B cell (primary cell): Measurements from ENCODE around the gene ZNF598. TPM values are rescaled to one million over a fixed set of nuclear protein-coding genes. Genes with fewer than 3 reads are reported as not detected.

Source experiments
- ATAC-seq: fragments of 200-7000 bp; cut with Tn5 transposase; one replicate; pipeline ENCODE4 v1.10.0; 2021; ENCODE audit warnings: low read depth, mild to moderate bottlenecking, moderate number of reproducible peaks, moderate library complexity
- CTCF ChIA-PET: fragments of 350-600 bp; sonication (Branson Sonifier 250); formaldehyde crosslinking; loops from one replicate; lab custom pipeline; 2021; ENCODE audit warnings: antibody characterized with exemption, inconsistent platforms; lab: Charles Lee
- POLR2A ChIA-PET: fragments of 350-600 bp; sonication (Branson Sonifier 250); formaldehyde crosslinking; loops from one replicate; lab custom pipeline; 2021; ENCODE audit warnings: antibody characterized with exemption; lab: Charles Lee
- DNase-seq: peaks from one replicate; pipeline ENCODE4 v3.0.0; 2013
- H2AFZ ChIP-seq: 2 replicates; pipeline ENCODE4 v1.6.1; 2012; ENCODE audit warnings: mild to moderate bottlenecking, low read depth, low read length; ENCODE audit not compliant: insufficient read depth, poor library complexity, severe bottlenecking
- H3K27ac ChIP-seq, 2 donors: 1 replicate in 1 of 2; 2 replicates in 1 of 2; pipeline ENCODE4 v1.5.1; 2012 to 2013; ENCODE audit warnings: low read length in 2 of 2, mild to moderate bottlenecking in 2 of 2, moderate library complexity in 1 of 2
- H3K27me3 ChIP-seq, 4 experiments: fragments of 200-600 bp in 1 of 4; sonication (generic) in 1 of 4; replicated peaks in 1 of 4; 1 replicate in 2 of 4; 2 replicates in 2 of 4; pipeline versions ENCODE4 v1.6.1 to v1.7.0; 2013 to 2016; ENCODE audit warnings: low read length in 3 of 4, mild to moderate bottlenecking in 2 of 4, mixed read lengths in 1 of 4, moderate library complexity in 1 of 4; ENCODE audit not compliant: insufficient read depth in 4 of 4, control insufficient read depth in 3 of 4; ENCODE audit errors: control extremely low read depth in 1 of 4
- H3K36me3 ChIP-seq, 2 experiments: replicated peaks in 1 of 2; 1 replicate in 1 of 2; 2 replicates in 1 of 2; pipeline versions ENCODE4 v1.6.1 to v1.7.1; 2013; ENCODE audit warnings: low read length in 1 of 2; ENCODE audit not compliant: insufficient read depth in 2 of 2, control insufficient read depth in 1 of 2; ENCODE audit errors: control extremely low read depth in 1 of 2, extremely low read depth in 1 of 2
- H3K4me1 ChIP-seq, 2 donors: fragments of 200-600 bp in 1 of 2; sonication (generic) in 1 of 2; 1 replicate in 1 of 2; 2 replicates in 1 of 2; pipeline versions ENCODE4 v1.5.1 to v1.6.1; 2013 to 2017; ENCODE audit warnings: low read length in 2 of 2; ENCODE audit not compliant: control insufficient read depth in 2 of 2, insufficient read depth in 2 of 2
- H3K4me2 ChIP-seq: replicated peaks from 2 replicates; pipeline ENCODE3; 2012; ENCODE audit warnings: mild to moderate bottlenecking, low read depth, low read length; ENCODE audit not compliant: poor library complexity, severe bottlenecking
- H3K4me3 ChIP-seq, 5 experiments: fragments of 200-600 bp in 1 of 5; sonication (generic) in 1 of 5; 1 replicate in 3 of 5; 2 replicates in 2 of 5; pipeline versions ENCODE4 v1.5.1 to v1.7.0; 2011 to 2016; ENCODE audit warnings: low read length in 4 of 5, mild to moderate bottlenecking in 4 of 5, low read depth in 2 of 5, control low read depth in 1 of 5, moderate library complexity in 1 of 5; ENCODE audit not compliant: insufficient read depth in 1 of 5; ENCODE audit errors: control extremely low read depth in 1 of 5, extremely low read depth in 1 of 5
- H3K79me2 ChIP-seq: fragments of 200-600 bp; sonication (generic); one replicate; pipeline ENCODE4 v1.6.0; 2016; ENCODE audit warnings: low read length; ENCODE audit not compliant: control insufficient read depth, insufficient read depth
- H3K9ac ChIP-seq: fragments of 200-600 bp; sonication (generic); 2 replicates; pipeline ENCODE4 v1.6.1; 2017; ENCODE audit warnings: mild to moderate bottlenecking, low read length, moderate library complexity
- H3K9me3 ChIP-seq, 3 donors: one replicate each; pipeline versions ENCODE4 v1.6.1 to v1.7.1; 2013; ENCODE audit warnings: low read length in 2 of 3; ENCODE audit not compliant: control insufficient read depth in 2 of 3, insufficient read depth in 1 of 3; ENCODE audit errors: control extremely low read depth in 1 of 3
- H4K20me1 ChIP-seq: 2 replicates; pipeline ENCODE4 v1.6.0; 2012; ENCODE audit warnings: mild to moderate bottlenecking, low read length; ENCODE audit not compliant: insufficient read depth, control insufficient read depth, poor library complexity, severe bottlenecking
- H3K27ac Mint-ChIP-seq: one replicate; pipeline ENCODE4 v1.8.0; 2021; ENCODE audit warnings: mixed read lengths
- H3K27me3 Mint-ChIP-seq: one replicate; pipeline ENCODE4 v1.8.0; 2021; ENCODE audit warnings: mixed read lengths
- H3K4me1 Mint-ChIP-seq: one replicate; pipeline ENCODE4 v1.8.0; 2021; ENCODE audit warnings: mixed read lengths
- H3K4me3 Mint-ChIP-seq: one replicate; pipeline ENCODE4 v1.8.0; 2021; ENCODE audit warnings: mixed read lengths
- H3K9me3 Mint-ChIP-seq: one replicate; pipeline ENCODE4 v1.8.0; 2022; ENCODE audit warnings: mixed read lengths; ENCODE audit not compliant: insufficient read depth
- CTCF ChIP-seq: fragments of 200-600 bp; IDR thresholded peaks from one replicate; pipeline ENCODE4 v1.8.0; 2022; ENCODE audit warnings: antibody characterized with exemption, mild to moderate bottlenecking
- EZH2 ChIP-seq: IDR thresholded peaks from 2 replicates; pipeline ENCODE4 v1.6.1; 2012; ENCODE audit warnings: borderline replicate concordance, low read depth, mild to moderate bottlenecking, moderate library complexity, low read length; ENCODE audit not compliant: insufficient read depth, poor library complexity, severe bottlenecking
- WGBS: methylation state at CpG from one replicate; pipeline ENCODE4 v1.1.5; 2013; ENCODE audit warnings: missing lambda C conversion rate; ENCODE audit not compliant: insufficient coverage; 5-methylcytosine and 5-hydroxymethylcytosine counted together
- intact Hi-C: fragments of 100-400 bp; cut with micrococcal nuclease; formaldehyde crosslinking; loops from one replicate; pipeline ENCODE4 v1.10.0; 2022
- polyA plus RNA-seq: library from polyadenylated mRNA; depleted of rRNA; stranded (reverse); fragments of >200 nt; gene quantifications from 2 replicates; pipeline ENCODE4 v1.2.3, GENCODE V29; 2012
- total RNA-seq, 2 donors: library from RNA; stranded (reverse); fragments of 120-200 nt in 1 of 2; gene quantifications; 1 replicate in 1 of 2; 2 replicates in 1 of 2; pipeline versions ENCODE4 v1.2.3 to v1.2.4, GENCODE V29; 2013 to 2022

ZNF598 gene
- total and polyA plus RNA-seq, 2 donors (not counting 1 experiment from before 2014, with no cell fraction given), result 49.5 to 61.5 TPM

GRCh38 chr16:1974157-1975070, 35.2 kb downstream of the ZNF598 start:
- Histone ChIP-seq H3K27ac (no peak overlapping the region), H3K27me3 (peaks cover 0 to 30% (median 1%) of the 10 kb centered on the region in 4 experiments), H3K79me2 (peaks cover 40% of the 10 kb centered on the region), H3K36me3 (peaks cover 0 to 42% of the 10 kb centered on the region in 2 experiments), H4K20me1 (peaks cover 48% of the 10 kb centered on the region), H3K4me2 (no peak overlapping the region), H3K4me1 (peaks cover 9 to 20% of the 10 kb centered on the region in 2 donors), H3K9me3 (peaks cover 0 to 4% (median 0%) of the 10 kb centered on the region in 3 donors), H2AFZ (no peak overlapping the region), H3K9ac (no peak overlapping the region), H3K4me3 (no peak overlapping the region)
- no peak for DNase-seq
- Mint-ChIP-seq H3K4me1 (peaks cover 21% of the 10 kb centered on the region), H3K27me3 (no peaks in the 10 kb centered on the region), H3K27ac (no peak overlapping the region), H3K9me3 (no peaks in the 10 kb centered on the region), H3K4me3 (peak overlapping the region; percentile 47)
- ChIA-PET CTCF (interaction anchor here (1.4 kb wide), 1 partner anchor 10 kb away, joined by 4 read pairs; the partner anchor contains the start of gene GFER), POLR2A (interaction anchor here (1.1 kb wide), 1 partner anchor 10 kb away, joined by 4 read pairs; the partner anchor contains the start of gene RPS2)
- intact Hi-C loops, result loop anchor here (5.0 kb wide), 1 partner anchor 267 kb away; the partner anchor contains the start of gene MAPK8IP3
- TF ChIP-seq EZH2 (no peak), CTCF (no peak)
- no peak for ATAC-seq
- WGBS, result 98% methylated on average over 40 of the region's 42 CpGs
